ENCODE measurements around the gene GRM1. TPM values are rescaled to one million over a fixed set of nuclear protein-coding genes. Genes with fewer than 3 reads are reported as not detected.

The GRM1 gene
- total and polyA plus RNA-seq, 2 of the 4 experiments (the other 2 are of a cell fraction): not detected

DNA sequence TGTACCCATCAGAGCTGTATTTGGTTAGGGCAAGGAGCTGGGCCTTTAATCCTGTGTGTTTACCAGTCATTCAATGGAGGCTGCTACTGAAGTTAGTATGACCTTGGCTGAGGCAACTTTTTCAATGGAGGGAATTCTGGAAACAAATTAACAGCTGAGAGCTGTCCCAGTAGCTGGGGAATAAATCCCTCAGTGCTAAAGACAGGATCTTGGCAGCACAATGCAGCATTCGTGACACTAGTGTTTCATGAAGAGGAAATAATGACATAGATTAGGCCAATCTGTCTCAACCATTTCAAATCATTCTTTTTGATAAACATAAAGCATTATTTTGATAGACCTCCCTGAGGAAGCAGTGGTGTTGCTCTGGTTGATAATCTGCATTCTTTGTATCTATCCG lies 42.9 kb downstream of the GRM1 start:
- Histone ChIP-seq H3K79me1 (ENCODE audit: low read depth in 1 of 2, low read length in 2 of 2) (no peaks in the 10 kb centered on the region), H2AFZ (replicated peaks; ENCODE audit: low read length, poor library complexity) (no peak overlapping the region), H2AK5ac (ENCODE audit: low read depth, low read length) (no peak overlapping the region), H3K23ac (ENCODE audit: low read depth, low read length) (no peak overlapping the region), H2BK15ac (ENCODE audit: low read depth, low read length) (no peak overlapping the region), H3K27ac (ENCODE audit: insufficient read depth, low read length) (no peak overlapping the region), H3K14ac (replicated peaks; ENCODE audit: low read depth, low read length) (no peak overlapping the region), H2AK9ac (replicated peaks; ENCODE audit: low read depth, low read length, poor library complexity) (no peak overlapping the region), H3K27me3 (ENCODE audit: control insufficient read depth, insufficient read depth, low read length) (no peaks in the 10 kb centered on the region), H4K91ac (ENCODE audit: insufficient read depth, low read depth, low read length) (no peak overlapping the region), H4K5ac (ENCODE audit: low read depth, low read length) (no peak overlapping the region), H2BK120ac (ENCODE audit: low read depth, low read length) (no peak overlapping the region), H3K9me3 (ENCODE audit: control insufficient read depth, insufficient read depth, low read length) (0 out of 2 replicates have a peak, but pooled peaks cover 3% of the 10 kb centered on the region), H3K9ac (ENCODE audit: low read depth, low read length) (no peak overlapping the region), H4K20me1 (ENCODE audit: insufficient read depth, low read length) (no peaks in the 10 kb centered on the region), H3K56ac (ENCODE audit: extremely low read depth, insufficient read depth, low read length) (no peak overlapping the region), H3K36me3 (ENCODE audit: control insufficient read depth, insufficient read depth, low read length) (no peaks in the 10 kb centered on the region), H2BK5ac (ENCODE audit: low read depth, low read length, poor library complexity, severe bottlenecking) (no peak overlapping the region), H3K4me3 (ENCODE audit: insufficient read depth, low read depth, low read length) (no peak overlapping the region), H3K4ac (ENCODE audit: low read depth, low read length) (no peak overlapping the region), H3K4me1 (ENCODE audit: control insufficient read depth, insufficient read depth, low read length) (no peaks in the 10 kb centered on the region), H3K4me2 (ENCODE audit: low read depth, low read length) (no peak overlapping the region), H2BK20ac (ENCODE audit: low read depth, low read length) (no peak overlapping the region), H3K9me1 (ENCODE audit: insufficient read depth, low read length) (no peaks in the 10 kb centered on the region), H3K18ac (ENCODE audit: low read depth, low read length) (no peak overlapping the region), H4K8ac (ENCODE audit: low read depth in 2 of 2, low read length in 2 of 2) (no peak overlapping the region)
- intact Hi-C loops (cut with micrococcal nuclease): no loop called here
- 60% methylated on average over 1 of the region's 2 CpGs; no CpG with 5 or more reads in 1 of the 2 experiments for WGBS, 2 experiments (ENCODE audit: extremely low coverage in 2 of 2, insufficient read length in 1 of 2)
- DNase-seq (no peak), ATAC-seq (ENCODE audit: low read depth) (no peak)
- in situ Hi-C loops (cut with MboI; ENCODE audit: low sequenced_read_pairs): no loop called here
- ChIA-PET CTCF (interaction anchor here (1.3 kb wide), 1 partner anchor 10 kb away, joined by 4 read pairs; no protein-coding TSS in a partner anchor), POLR2A (ENCODE audit: unreplicated experiment) (no interaction called here)
- BruUV-seq (replicated peaks): no TSS peak
- TF ChIP-seq RFX5 (IDR thresholded peaks at IDR 0.05; ENCODE audit: low read depth, low read length) (no peak), CEBPB (IDR thresholded peaks at IDR 0.05; ENCODE audit: low read depth, low read length) (no peak), FOS (IDR thresholded peaks at IDR 0.05; ENCODE audit: low read depth, low read length) (no peak), BHLHE40 (IDR thresholded peaks at IDR 0.05; ENCODE audit: low read depth, low read length) (no peak), SMC3 (IDR thresholded peaks at IDR 0.05; ENCODE audit: low read depth, low read length) (no peak), CTCF (conservative IDR thresholded peaks at IDR 0.05; ENCODE audit: low read depth, low read length) (no peak), MAFK (IDR thresholded peaks at IDR 0.05; ENCODE audit: low read depth, low read length) (no peak), USF2 (IDR thresholded peaks at IDR 0.05; ENCODE audit: low read depth, low read length) (no peak), NFE2L2 (IDR thresholded peaks at IDR 0.05; ENCODE audit: low read depth, low read length) (no peak), MXI1 (IDR thresholded peaks at IDR 0.05; ENCODE audit: borderline replicate concordance, low read depth, low read length) (no peak), POLR2A (IDR thresholded peaks at IDR 0.05; ENCODE audit: low read depth, low read length) (no peak), RCOR1 (IDR thresholded peaks at IDR 0.05; ENCODE audit: insufficient replicate concordance, low read length) (no peak)
- dilution Hi-C loops (cut with HindIII; ENCODE audit: low sequenced_read_pairs, unreplicated experiment): no loop called here

All from IMR-90 (cell line).